ENCODE results near the gene NOL9.
A peak's percentile ranks its signal among the peaks of the same experiment; 100 is the strongest.
"Not testable (repeated sequence)": the region's sequence is repeated elsewhere in the genome, so short reads cannot be mapped to it uniquely, and the experiment has no call there.

The NOL9 gene

GRCh38 chr1:6554031-6554906, at the start of gene NOL9:
Gene NOL9 (minus strand): TSS chr1:6554513. CDS start chr1:6554502, 11 bp downstream.
- peak; percentile 81 for DNase-seq (ENCODE audit: low read depth)

GRCh38 chr1:6603238-6603914, 49.1 kb upstream of the NOL9 start:
- DNase-seq (ENCODE audit: low read depth), result peak; percentile 72

GRCh38 chr1:6602669-6603237, 48.4 kb upstream of the NOL9 start, which contains the start of gene KLHL21:
Gene KLHL21 (minus strand): TSS chr1:6602869. CDS start chr1:6602817, 52 bp downstream.
- peak; percentile 80 for DNase-seq (ENCODE audit: low read depth)

GRCh38 chr1:6601923-6602668, 47.8 kb upstream of the NOL9 start:
- no peak for DNase-seq (ENCODE audit: low read depth)

- peak; percentile 94 for DNase-seq (ENCODE audit: low read depth)
These were observed 47.0 kb upstream of the NOL9 start for GRCh38 chr1:6601049-6601922.

- no peak for DNase-seq (ENCODE audit: low read depth)
These were observed 46.2 kb upstream of the NOL9 start for GRCh38 chr1:6600410-6601048.

GRCh38 chr1:6599991-6600390, 45.7 kb upstream of the NOL9 start:
- not testable (repeated sequence) for DNase-seq (ENCODE audit: low read depth)

- no peak for DNase-seq (ENCODE audit: low read depth)
These were observed 45.0 kb upstream of the NOL9 start for GRCh38 chr1:6599141-6599975.

GRCh38 chr1:6597777-6598131, 43.4 kb upstream of the NOL9 start:
- no peak for DNase-seq (ENCODE audit: low read depth)

GRCh38 chr1:6596886-6597776, 42.8 kb upstream of the NOL9 start:
- no peak for DNase-seq (ENCODE audit: low read depth)

GRCh38 chr1:6596351-6596750, 42.0 kb upstream of the NOL9 start:
- no peak for DNase-seq (ENCODE audit: low read depth)

- DNase-seq (ENCODE audit: low read depth), result no peak
These were observed 40.8 kb upstream of the NOL9 start for GRCh38 chr1:6594977-6595740.

- DNase-seq (ENCODE audit: low read depth), result no peak
These were observed 39.5 kb upstream of the NOL9 start for GRCh38 chr1:6593810-6594209.

- no peak for DNase-seq (ENCODE audit: low read depth)
These were observed 38.7 kb upstream of the NOL9 start for GRCh38 chr1:6592865-6593593.

- DNase-seq (ENCODE audit: low read depth), result no peak
These were observed 38.1 kb upstream of the NOL9 start for GRCh38 chr1:6592441-6592840.

GRCh38 chr1:6591644-6592043, 37.3 kb upstream of the NOL9 start:
- no peak for DNase-seq (ENCODE audit: low read depth)

- DNase-seq (ENCODE audit: low read depth), result no peak
These were observed 36.9 kb upstream of the NOL9 start for GRCh38 chr1:6591222-6591621.

All from stromal cell of bone marrow (primary cell).